ENCODE measurements around the gene ATP2A2. TPM values are rescaled to one million over a fixed set of nuclear protein-coding genes. Genes with fewer than 3 reads are reported as not detected.

Gene ATP2A2
- total RNA-seq, 1 experiment from 2014 or later: 437 TPM

DNA sequence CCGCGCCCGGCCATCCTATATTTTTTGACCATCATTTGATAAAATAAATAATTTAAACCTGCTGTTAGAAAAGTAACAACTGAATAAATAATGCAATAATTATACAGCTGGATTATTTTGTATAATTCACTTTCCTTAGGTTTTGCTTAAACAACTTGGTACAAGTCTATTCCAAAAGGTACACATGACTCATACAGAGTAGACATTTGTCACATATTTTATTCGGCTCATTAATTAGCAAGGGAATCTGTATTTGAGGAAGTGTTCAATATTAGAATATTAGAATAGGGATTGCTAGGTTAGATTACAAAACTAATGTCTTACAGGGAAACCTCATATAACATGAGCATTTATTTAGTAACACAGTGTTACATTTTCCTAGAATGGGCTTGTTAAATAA is 48.7 kb downstream of the ATP2A2 start:
- DNase-seq: no peak
- peaks cover 26% of the 10 kb centered on the region for H3K4me1 Mint-ChIP-seq (ENCODE audit: low read depth, unreplicated experiment)
- no peaks in the 10 kb centered on the region for H3K9me3 Mint-ChIP-seq (ENCODE audit: low read depth, unreplicated experiment)
- CTCF ChIA-PET: interaction anchor here (0.5 to 1.6 kb wide), 2 partner anchors 9 to 30 kb away, joined by 6 read pairs; no protein-coding TSS in a partner anchor
- H3K27ac Mint-ChIP-seq (ENCODE audit: unreplicated experiment): peak overlapping the region; percentile 73
- no TSS peak for BruUV-seq (replicated peaks)
- no peaks in the 10 kb centered on the region for H3K27me3 Mint-ChIP-seq (ENCODE audit: unreplicated experiment)
- TF ChIP-seq, protein P1, sequence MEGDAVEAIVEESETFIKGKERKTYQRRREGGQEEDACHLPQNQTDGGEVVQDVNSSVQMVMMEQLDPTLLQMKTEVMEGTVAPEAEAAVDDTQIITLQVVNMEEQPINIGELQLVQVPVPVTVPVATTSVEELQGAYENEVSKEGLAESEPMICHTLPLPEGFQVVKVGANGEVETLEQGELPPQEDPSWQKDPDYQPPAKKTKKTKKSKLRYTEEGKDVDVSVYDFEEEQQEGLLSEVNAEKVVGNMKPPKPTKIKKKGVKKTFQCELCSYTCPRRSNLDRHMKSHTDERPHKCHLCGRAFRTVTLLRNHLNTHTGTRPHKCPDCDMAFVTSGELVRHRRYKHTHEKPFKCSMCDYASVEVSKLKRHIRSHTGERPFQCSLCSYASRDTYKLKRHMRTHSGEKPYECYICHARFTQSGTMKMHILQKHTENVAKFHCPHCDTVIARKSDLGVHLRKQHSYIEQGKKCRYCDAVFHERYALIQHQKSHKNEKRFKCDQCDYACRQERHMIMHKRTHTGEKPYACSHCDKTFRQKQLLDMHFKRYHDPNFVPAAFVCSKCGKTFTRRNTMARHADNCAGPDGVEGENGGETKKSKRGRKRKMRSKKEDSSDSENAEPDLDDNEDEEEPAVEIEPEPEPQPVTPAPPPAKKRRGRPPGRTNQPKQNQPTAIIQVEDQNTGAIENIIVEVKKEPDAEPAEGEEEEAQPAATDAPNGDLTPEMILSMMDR (IDR thresholded peaks at IDR 0.05; ENCODE audit: unreplicated experiment): no peak
- peaks cover 96% of the 10 kb centered on the region for H3K36me3 Mint-ChIP-seq (ENCODE audit: insufficient read depth, unreplicated experiment)
- intact Hi-C loops (cut with micrococcal nuclease; ENCODE audit: unreplicated experiment): no loop called here
- H3K4me3 Mint-ChIP-seq (ENCODE audit: low read depth, unreplicated experiment): no peak overlapping the region

- intact Hi-C loops (cut with micrococcal nuclease; ENCODE audit: unreplicated experiment): no loop called here
- H3K27me3 Mint-ChIP-seq (ENCODE audit: unreplicated experiment): no peaks in the 10 kb centered on the region
- no peak for DNase-seq
- no TSS peak for BruUV-seq (replicated peaks)
- peak overlapping the region; percentile 73 for H3K27ac Mint-ChIP-seq (ENCODE audit: unreplicated experiment)
- H3K36me3 Mint-ChIP-seq (ENCODE audit: insufficient read depth, unreplicated experiment): peaks cover 95% of the 10 kb centered on the region
- CTCF ChIA-PET: interaction anchor here (0.5 to 1.6 kb wide), 3 partner anchors 9 to 65 kb away, joined by 3 to 6 read pairs (median 6); no protein-coding TSS in a partner anchor
- H3K4me1 Mint-ChIP-seq (ENCODE audit: low read depth, unreplicated experiment): peaks cover 26% of the 10 kb centered on the region
- H3K4me3 Mint-ChIP-seq (ENCODE audit: low read depth, unreplicated experiment): no peak overlapping the region
- TF ChIP-seq, protein P1 (IDR thresholded peaks at IDR 0.05; ENCODE audit: unreplicated experiment): no peak
- no peaks in the 10 kb centered on the region for H3K9me3 Mint-ChIP-seq (ENCODE audit: low read depth, unreplicated experiment)
These were observed 49.1 kb downstream of the ATP2A2 start for GRCh38 chr12:110330124-110330523.

DNA sequence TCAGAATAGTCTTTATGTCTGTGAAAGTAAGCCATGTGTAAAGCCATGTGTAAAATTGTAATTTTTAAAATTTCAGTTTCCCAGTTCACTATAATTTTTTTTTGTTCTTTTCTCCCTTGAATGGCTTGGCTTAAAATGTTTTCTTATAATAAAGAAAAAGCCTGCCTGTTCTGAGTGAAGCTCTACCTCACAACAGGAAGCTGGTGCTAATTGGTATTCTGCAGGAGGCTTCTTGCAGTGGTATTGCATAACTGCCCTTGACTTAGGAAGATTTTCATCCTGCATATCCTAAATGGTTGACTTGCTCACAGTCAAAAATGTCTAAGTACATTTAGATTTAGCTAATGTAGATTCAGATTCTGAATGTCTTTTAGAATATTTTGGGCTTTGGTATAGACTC is 49.5 kb downstream of the ATP2A2 start:
- intact Hi-C loops (cut with micrococcal nuclease; ENCODE audit: unreplicated experiment): no loop called here
- Mint-ChIP-seq H3K9me3 (ENCODE audit: low read depth, unreplicated experiment) (no peaks in the 10 kb centered on the region), H3K27ac (ENCODE audit: unreplicated experiment) (peak overlapping the region; percentile 73), H3K4me3 (ENCODE audit: low read depth, unreplicated experiment) (no peak overlapping the region), H3K36me3 (ENCODE audit: insufficient read depth, unreplicated experiment) (peaks cover 95% of the 10 kb centered on the region), H3K4me1 (ENCODE audit: low read depth, unreplicated experiment) (peaks cover 26% of the 10 kb centered on the region), H3K27me3 (ENCODE audit: unreplicated experiment) (no peaks in the 10 kb centered on the region)
- CTCF ChIA-PET: interaction anchor here (0.5 to 1.6 kb wide), 3 partner anchors 8 to 66 kb away, joined by 3 to 6 read pairs (median 6); no protein-coding TSS in a partner anchor
- TF ChIP-seq, protein P1 (IDR thresholded peaks at IDR 0.05; ENCODE audit: unreplicated experiment): no peak
- DNase-seq: no peak
- no TSS peak for BruUV-seq (replicated peaks)

GRCh38 chr12:110333201-110333600 is 52.2 kb downstream of the ATP2A2 start:
- no peaks in the 10 kb centered on the region for H3K9me3 Mint-ChIP-seq (ENCODE audit: low read depth, unreplicated experiment)
- CTCF ChIA-PET: interaction anchor here (0.6 kb wide), 1 partner anchor 1299 kb away, joined by 3 read pairs; no protein-coding TSS in a partner anchor
- peaks cover 96% of the 10 kb centered on the region for H3K36me3 Mint-ChIP-seq (ENCODE audit: insufficient read depth, unreplicated experiment)
- intact Hi-C loops (cut with micrococcal nuclease; ENCODE audit: unreplicated experiment): no loop called here
- H3K27me3 Mint-ChIP-seq (ENCODE audit: unreplicated experiment): no peaks in the 10 kb centered on the region
- no peak for DNase-seq
- H3K4me1 Mint-ChIP-seq (ENCODE audit: low read depth, unreplicated experiment): peaks cover 24% of the 10 kb centered on the region
- TF ChIP-seq, protein P1 (IDR thresholded peaks at IDR 0.05; ENCODE audit: unreplicated experiment): no peak
- no TSS peak for BruUV-seq (replicated peaks)
- H3K4me3 Mint-ChIP-seq (ENCODE audit: low read depth, unreplicated experiment): no peak overlapping the region
- no peak overlapping the region for H3K27ac Mint-ChIP-seq (ENCODE audit: unreplicated experiment)

Data from Calu3 (cell line).